Epithelial cell of proximal tubule (primary cell): ENCODE results near the gene OR4N2. TPM values are rescaled to one million over a fixed set of nuclear protein-coding genes. Genes with fewer than 3 reads are reported as not detected.
"Not testable (repeated sequence)": the region's sequence is repeated elsewhere in the genome, so short reads cannot be mapped to it uniquely, and the experiment has no call there.

Source experiments
- DNase-seq: peaks from one replicate; pipeline ENCODE4 v3.0.0-alpha.2; 2011; ENCODE audit warnings: low read depth
- H3K4me3 ChIP-seq: 2 replicates; pipeline ENCODE4 v1.5.1; 2011; ENCODE audit warnings: low read depth, mild to moderate bottlenecking, low read length
- CTCF ChIP-seq: conservative IDR thresholded peaks from 2 replicates; pipeline ENCODE4 v1.5.1; 2012; ENCODE audit warnings: low read depth, mild to moderate bottlenecking, low read length
- total RNA-seq: library from RNA; depleted of rRNA; stranded (reverse); fragments of >200 nt; gene quantifications from 2 replicates; pipeline ENCODE4 v1.2.3, GENCODE V29; 2015

The OR4N2 gene
- total RNA-seq, 1 donor from 2014 or later, result not detected

- H3K4me3 ChIP-seq, result no peak overlapping the region
- DNase-seq, result no peak
- TF ChIP-seq CTCF, result no peak
These were observed 3.7 kb upstream of the OR4N2 start for GRCh38 chr14:19799880-19800279.

- TF ChIP-seq CTCF, result no peak
- no peak overlapping the region for H3K4me3 ChIP-seq
- no peak for DNase-seq
These were observed 3.1 kb upstream of the OR4N2 start for GRCh38 chr14:19800282-19801117.

GRCh38 chr14:19801118-19801464 is 2.5 kb upstream of the OR4N2 start:
- TF ChIP-seq CTCF, result no peak
- H3K4me3 ChIP-seq, result no peak overlapping the region
- DNase-seq, result no peak

GRCh38 chr14:19813171-19813920 is 9.8 kb downstream of the OR4N2 start:
- not testable (repeated sequence) for DNase-seq, H3K4me3 ChIP-seq

- not testable (repeated sequence) for H3K4me3 ChIP-seq, DNase-seq
These were observed 16.3 kb downstream of the OR4N2 start for GRCh38 chr14:19819879-19820278.

- H3K4me3 ChIP-seq, DNase-seq: not testable (repeated sequence)
These were observed 17.4 kb downstream of the OR4N2 start for GRCh38 chr14:19821016-19821415.

GRCh38 chr14:19823178-19823577 is 19.6 kb downstream of the OR4N2 start:
- no peak for TF ChIP-seq CTCF
- DNase-seq, result no peak
- no peak overlapping the region for H3K4me3 ChIP-seq

- TF ChIP-seq CTCF, result no peak
- no peak for DNase-seq
- no peak overlapping the region for H3K4me3 ChIP-seq
These were observed 20.2 kb downstream of the OR4N2 start for GRCh38 chr14:19823765-19824164.

GRCh38 chr14:19827626-19828244 is 24.2 kb downstream of the OR4N2 start:
- H3K4me3 ChIP-seq, DNase-seq: not testable (repeated sequence)
